ENCODE results near the gene TEX264. TPM values are rescaled to one million over a fixed set of nuclear protein-coding genes. Genes with fewer than 3 reads are reported as not detected.
A peak's percentile ranks its signal among the peaks of the same experiment; 100 is the strongest.

Gene TEX264
- total RNA-seq, 4 donors from 2014 or later: 40.2 to 82.1 (median 62.9) TPM

DNA sequence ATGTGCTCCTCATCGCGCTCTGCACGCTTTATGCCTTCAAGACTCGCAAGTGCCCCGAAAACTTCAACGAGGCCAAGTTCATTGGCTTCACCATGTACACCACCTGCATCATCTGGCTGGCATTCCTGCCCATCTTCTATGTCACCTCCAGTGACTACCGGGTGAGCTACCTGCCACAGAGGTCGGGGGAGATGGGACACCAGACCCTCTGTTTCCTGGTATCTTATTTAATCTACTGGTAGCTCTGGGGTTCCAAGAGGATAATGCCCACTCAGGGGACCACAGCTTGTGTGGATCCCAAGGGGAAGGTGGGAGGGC, 44.9 kb downstream of the TEX264 start:
- no peak for DNase-seq (ENCODE audit: low spot score)
- ATAC-seq (ENCODE audit: low FRiP score): no peak
- TF ChIP-seq, protein P1, sequence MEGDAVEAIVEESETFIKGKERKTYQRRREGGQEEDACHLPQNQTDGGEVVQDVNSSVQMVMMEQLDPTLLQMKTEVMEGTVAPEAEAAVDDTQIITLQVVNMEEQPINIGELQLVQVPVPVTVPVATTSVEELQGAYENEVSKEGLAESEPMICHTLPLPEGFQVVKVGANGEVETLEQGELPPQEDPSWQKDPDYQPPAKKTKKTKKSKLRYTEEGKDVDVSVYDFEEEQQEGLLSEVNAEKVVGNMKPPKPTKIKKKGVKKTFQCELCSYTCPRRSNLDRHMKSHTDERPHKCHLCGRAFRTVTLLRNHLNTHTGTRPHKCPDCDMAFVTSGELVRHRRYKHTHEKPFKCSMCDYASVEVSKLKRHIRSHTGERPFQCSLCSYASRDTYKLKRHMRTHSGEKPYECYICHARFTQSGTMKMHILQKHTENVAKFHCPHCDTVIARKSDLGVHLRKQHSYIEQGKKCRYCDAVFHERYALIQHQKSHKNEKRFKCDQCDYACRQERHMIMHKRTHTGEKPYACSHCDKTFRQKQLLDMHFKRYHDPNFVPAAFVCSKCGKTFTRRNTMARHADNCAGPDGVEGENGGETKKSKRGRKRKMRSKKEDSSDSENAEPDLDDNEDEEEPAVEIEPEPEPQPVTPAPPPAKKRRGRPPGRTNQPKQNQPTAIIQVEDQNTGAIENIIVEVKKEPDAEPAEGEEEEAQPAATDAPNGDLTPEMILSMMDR (IDR thresholded peaks at IDR 0.05): no peak

DNA sequence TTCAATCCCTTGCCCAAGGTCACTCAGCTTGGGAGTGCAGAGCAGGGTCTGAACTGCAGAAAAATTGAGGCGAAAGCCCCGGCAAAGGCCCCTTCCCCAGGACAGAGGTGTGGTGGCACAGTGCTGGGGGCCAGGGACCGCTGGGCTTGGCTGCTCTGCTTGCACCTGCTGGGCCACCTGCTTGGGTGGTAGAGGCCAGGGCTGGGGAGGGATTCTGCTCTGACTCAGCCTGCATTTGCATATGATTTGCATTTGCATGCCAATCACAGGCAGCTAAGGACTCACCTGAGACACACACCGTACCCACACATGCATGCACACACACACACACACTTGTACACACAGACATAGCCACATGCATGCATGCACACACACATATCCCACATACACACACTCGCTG, 45.8 kb downstream of the TEX264 start:
- DNase-seq (ENCODE audit: low spot score) (no peak), ATAC-seq (ENCODE audit: low FRiP score) (no peak)
- TF ChIP-seq, protein P1 (IDR thresholded peaks at IDR 0.05): no peak

DNA sequence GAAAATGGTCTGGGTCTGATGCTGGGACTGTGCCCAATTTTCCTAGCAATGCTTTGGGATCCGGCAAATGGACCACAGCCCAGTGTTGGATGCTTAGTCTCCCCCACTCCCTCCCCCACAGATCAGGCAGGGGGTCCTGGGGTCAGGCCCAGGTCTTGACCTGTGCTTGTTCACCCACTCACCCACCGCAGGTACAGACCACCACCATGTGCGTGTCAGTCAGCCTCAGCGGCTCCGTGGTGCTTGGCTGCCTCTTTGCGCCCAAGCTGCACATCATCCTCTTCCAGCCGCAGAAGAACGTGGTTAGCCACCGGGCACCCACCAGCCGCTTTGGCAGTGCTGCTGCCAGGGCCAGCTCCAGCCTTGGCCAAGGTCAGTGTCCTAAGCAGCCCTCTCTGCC, 46.4 kb downstream of the TEX264 start:
- ATAC-seq (ENCODE audit: low FRiP score) (no peak), DNase-seq (ENCODE audit: low spot score) (no peak)
- TF ChIP-seq, protein P1 (IDR thresholded peaks at IDR 0.05): no peak

DNA sequence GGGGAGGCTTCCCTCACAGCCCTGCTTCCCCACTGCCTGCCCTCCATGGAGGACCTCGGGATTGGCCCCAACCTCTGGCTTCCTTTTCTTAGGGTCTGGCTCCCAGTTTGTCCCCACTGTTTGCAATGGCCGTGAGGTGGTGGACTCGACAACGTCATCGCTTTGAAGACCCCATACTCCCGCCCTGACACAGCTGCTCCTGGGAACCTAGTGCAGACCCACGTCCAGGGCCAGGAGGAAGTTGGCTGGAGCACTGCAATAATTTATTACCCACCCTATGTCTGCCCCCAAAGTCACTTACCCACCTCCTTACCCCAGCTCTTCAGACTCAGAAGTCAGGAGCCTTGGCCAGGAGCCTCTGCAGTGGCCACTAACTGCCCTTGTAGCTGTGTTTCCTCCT, 46.9 kb downstream of the TEX264 start:
- TF ChIP-seq, protein P1 (IDR thresholded peaks at IDR 0.05): no peak
- no peak for ATAC-seq (ENCODE audit: low FRiP score)
- no peak for DNase-seq (ENCODE audit: low spot score)

DNA sequence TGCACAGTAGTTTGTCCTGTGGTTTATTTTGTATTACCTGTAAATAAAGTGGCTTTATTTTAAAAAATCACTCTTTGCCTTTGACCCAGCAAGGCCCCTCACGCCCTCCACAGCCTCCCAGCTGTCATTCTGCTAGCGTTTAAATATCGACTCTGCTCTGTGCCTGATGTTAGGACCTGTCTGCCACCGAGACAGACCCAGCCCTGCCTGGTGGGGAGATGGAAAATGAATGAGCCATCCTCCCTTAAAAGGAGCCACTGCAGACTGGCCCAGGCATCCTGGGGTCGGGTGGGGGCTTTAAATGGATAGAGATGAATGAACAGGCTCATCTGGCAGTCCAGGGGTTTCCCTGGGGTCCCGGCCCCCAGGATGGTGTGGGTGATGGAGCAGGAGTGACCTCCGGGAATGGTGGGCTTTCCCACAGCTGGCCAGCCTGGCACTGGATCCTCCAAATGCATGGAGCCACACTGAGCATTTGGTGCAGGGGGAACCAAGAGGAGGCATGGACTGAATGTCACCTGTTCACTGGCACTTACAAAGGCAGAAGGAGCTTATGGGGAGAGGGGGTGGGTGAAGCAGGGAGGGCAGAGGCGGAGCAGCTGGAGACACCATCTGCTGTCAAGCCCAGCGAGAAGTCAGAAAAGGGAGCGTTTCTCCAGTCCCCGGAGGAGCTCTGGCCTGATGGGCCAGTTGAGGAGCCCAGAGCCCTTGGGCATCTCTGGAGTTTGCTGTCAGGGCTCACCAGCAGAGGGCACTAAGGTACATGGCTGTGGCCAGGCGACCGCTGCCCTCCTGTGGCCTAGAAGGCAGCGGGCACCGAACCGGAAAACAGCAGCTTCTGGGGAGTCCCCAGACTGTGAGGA, 47.7 kb downstream of the TEX264 start:
- ATAC-seq (ENCODE audit: low FRiP score) (peak; percentile 42), DNase-seq (ENCODE audit: low spot score) (no peak)
- TF ChIP-seq, protein P1 (IDR thresholded peaks at IDR 0.05): peak in 1 of 3 donors; percentile 11

DNA sequence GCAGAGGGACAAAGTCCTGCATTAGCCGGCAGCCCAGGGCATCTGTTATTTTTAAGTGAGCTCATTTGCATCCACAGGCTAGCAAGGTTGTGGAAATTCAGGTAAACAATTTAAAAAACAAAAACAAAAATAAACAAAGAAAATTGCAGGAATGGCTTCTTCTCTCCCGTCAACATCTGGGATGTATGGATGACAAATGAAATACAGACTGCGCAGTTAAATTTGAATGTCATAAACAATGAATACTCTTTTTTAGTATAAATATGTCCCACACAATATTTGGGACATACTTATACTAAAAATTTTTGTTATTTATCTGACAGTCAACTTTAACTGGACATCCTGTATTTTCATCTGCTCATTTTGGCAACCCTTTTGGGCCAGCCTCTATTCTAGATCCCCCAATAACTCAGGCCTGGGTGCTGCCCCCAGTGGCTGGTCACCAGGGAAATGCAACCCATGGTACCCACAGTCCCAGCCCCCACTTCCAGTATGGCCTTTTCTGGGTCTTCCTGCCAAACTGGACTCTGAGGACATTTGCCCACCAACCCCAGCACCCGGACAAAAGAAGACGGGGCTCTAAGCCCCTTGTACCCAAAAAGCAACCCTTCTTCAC, 48.5 kb downstream of the TEX264 start:
- TF ChIP-seq, protein P1 (IDR thresholded peaks at IDR 0.05): no peak
- no peak for DNase-seq (ENCODE audit: low spot score)
- no peak for ATAC-seq (ENCODE audit: low FRiP score)
